ENCODE results near the gene IKBKE. TPM values are rescaled to one million over a fixed set of nuclear protein-coding genes. Genes with fewer than 3 reads are reported as not detected.
"Not testable (repeated sequence)": the region's sequence is repeated elsewhere in the genome, so short reads cannot be mapped to it uniquely, and the experiment has no call there.

Gene IKBKE
- total and polyA plus RNA-seq, 4 donors, result 4.3 to 10.3 (median 5.2) TPM

DNA sequence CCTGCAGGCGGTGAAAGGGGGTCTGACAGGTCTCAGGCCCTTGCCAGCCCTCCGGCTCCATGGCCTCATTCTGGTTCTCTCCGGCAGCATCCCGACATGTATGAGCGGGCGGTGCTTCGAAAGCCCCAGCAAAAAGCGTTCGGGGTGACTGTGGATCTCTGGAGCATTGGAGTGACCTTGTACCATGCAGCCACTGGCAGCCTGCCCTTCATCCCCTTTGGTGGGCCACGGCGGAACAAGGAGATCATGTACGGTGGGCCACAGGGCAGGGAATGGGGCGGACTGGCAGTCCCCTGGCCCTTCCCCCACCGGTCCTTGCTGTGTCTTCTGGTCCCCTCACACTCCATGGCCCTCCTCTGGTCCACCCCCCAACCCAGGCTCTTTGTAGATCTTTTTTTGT is 6.3 kb downstream of the IKBKE start:
- no peaks in the 10 kb centered on the region for H3K9me3 ChIP-seq (ENCODE audit: control insufficient read depth, low read length)
- no peak overlapping the region for H3K4me3 ChIP-seq (ENCODE audit: low read length in 2 of 2)
- no peaks in the 10 kb centered on the region for H3K36me3 ChIP-seq (ENCODE audit: control insufficient read depth in 1 of 2, insufficient read depth in 2 of 2, low read length in 1 of 2)
- no peak overlapping the region for H3K27ac ChIP-seq (ENCODE audit: low read depth in 1 of 2, low read length in 2 of 2)
- peak; percentile 34 to 62 for DNase-seq
- no peaks in the 10 kb centered on the region for H3K27me3 ChIP-seq (ENCODE audit: control insufficient read depth in 1 of 2, insufficient read depth in 2 of 2, low read length in 1 of 2)
- ATAC-seq (ENCODE audit: low FRiP score), result no peak
- no peaks in the 10 kb centered on the region for H3K4me1 ChIP-seq (ENCODE audit: control insufficient read depth in 1 of 2, insufficient read depth in 2 of 2, low read length in 2 of 2)
- 94 to 95% methylated on average over 14 of the region's 14 CpGs for WGBS, 2 donors
- intact Hi-C loops (cut with DNase I), result loop anchor here (5.0 kb wide), 1 partner anchor 436 kb away; no protein-coding TSS in a partner anchor

DNA sequence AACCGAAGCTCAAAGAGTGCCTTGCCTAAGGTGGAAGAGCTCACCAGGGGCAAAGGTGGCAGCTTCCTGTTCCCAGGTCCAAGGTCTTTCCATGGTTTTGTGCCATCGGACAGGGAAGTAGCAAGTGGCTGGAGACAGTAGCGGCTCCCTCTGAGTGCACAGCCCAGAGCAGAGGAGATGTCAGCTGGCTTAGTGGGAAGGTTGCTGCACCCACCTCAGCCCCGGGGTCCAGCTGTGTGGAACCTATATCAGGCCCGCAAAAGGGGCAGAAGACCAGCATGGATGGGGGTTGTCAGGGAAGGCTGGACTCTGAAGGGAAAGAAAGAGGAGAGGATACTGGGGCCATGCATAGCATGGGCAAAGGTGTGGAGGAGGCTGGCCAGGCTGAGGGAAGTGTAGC is 6.8 kb downstream of the IKBKE start:
- Histone ChIP-seq H3K27ac (ENCODE audit: low read depth in 1 of 2, low read length in 2 of 2) (no peak overlapping the region), H3K9me3 (ENCODE audit: control insufficient read depth, low read length) (no peaks in the 10 kb centered on the region), H3K36me3 (ENCODE audit: control insufficient read depth in 1 of 2, insufficient read depth in 2 of 2, low read length in 1 of 2) (no peaks in the 10 kb centered on the region), H3K4me3 (ENCODE audit: low read length in 2 of 2) (no peak overlapping the region), H3K4me1 (ENCODE audit: control insufficient read depth in 1 of 2, insufficient read depth in 2 of 2, low read length in 2 of 2) (no peaks in the 10 kb centered on the region), H3K27me3 (ENCODE audit: control insufficient read depth in 1 of 2, insufficient read depth in 2 of 2, low read length in 1 of 2) (no peaks in the 10 kb centered on the region)
- 90 to 94% methylated on average over 5 of the region's 5 CpGs for WGBS, 2 donors
- DNase-seq (peak in 1 of 2 donors; percentile 36), ATAC-seq (ENCODE audit: low FRiP score) (no peak)
- intact Hi-C loops (cut with DNase I), result loop anchor here (5.0 kb wide), 1 partner anchor 435 kb away; no protein-coding TSS in a partner anchor

DNA sequence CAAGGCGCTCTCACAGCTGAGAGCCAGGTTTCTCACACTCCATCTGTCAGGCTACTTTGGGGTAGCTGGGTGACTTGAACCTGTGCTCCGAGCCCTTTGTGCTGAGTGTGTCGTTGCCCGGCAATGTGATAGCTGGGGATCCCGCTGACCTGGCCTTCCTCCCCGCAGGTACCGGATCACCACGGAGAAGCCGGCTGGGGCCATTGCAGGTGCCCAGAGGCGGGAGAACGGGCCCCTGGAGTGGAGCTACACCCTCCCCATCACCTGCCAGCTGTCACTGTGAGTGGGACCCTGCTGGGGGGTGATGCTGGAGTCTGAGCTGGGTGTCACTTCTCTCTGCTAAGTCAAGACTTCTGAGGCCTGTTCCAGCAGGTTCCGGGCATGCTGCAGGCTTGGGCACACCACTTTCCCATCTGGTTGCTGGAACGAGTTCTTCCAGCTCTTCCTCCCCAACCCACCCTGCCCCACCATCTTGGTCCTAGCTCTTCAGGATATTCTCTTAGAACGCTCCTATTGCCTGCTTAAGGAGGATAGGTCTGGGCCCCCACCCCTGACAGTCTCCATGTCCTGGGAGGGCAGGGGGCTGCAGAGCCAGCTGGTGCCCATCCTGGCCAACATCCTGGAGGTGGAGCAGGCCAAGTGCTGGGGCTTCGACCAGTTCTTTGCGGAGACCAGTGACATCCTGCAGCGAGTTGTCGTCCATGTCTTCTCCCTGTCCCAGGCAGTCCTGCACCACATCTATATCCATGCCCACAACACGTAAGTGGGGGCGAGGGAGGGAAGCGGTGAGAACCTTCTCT is 7.5 kb downstream of the IKBKE start:
- 90 to 97% methylated on average over 20 to 21 of the region's 21 CpGs for WGBS, 2 donors
- Histone ChIP-seq H3K27ac (ENCODE audit: low read depth in 1 of 2, low read length in 2 of 2) (no peak overlapping the region), H3K9me3 (ENCODE audit: control insufficient read depth, low read length) (no peaks in the 10 kb centered on the region), H3K36me3 (ENCODE audit: control insufficient read depth in 1 of 2, insufficient read depth in 2 of 2, low read length in 1 of 2) (no peaks in the 10 kb centered on the region), H3K27me3 (ENCODE audit: control insufficient read depth in 1 of 2, insufficient read depth in 2 of 2, low read length in 1 of 2) (no peaks in the 10 kb centered on the region), H3K4me3 (ENCODE audit: low read length in 2 of 2) (no peak overlapping the region), H3K4me1 (ENCODE audit: control insufficient read depth in 1 of 2, insufficient read depth in 2 of 2, low read length in 2 of 2) (no peaks in the 10 kb centered on the region)
- DNase-seq (peak in 1 of 2 donors; percentile 66), ATAC-seq (ENCODE audit: low FRiP score) (no peak)
- intact Hi-C loops (cut with DNase I), result loop anchor here (5.0 kb wide), 1 partner anchor 435 kb away; no protein-coding TSS in a partner anchor

DNA sequence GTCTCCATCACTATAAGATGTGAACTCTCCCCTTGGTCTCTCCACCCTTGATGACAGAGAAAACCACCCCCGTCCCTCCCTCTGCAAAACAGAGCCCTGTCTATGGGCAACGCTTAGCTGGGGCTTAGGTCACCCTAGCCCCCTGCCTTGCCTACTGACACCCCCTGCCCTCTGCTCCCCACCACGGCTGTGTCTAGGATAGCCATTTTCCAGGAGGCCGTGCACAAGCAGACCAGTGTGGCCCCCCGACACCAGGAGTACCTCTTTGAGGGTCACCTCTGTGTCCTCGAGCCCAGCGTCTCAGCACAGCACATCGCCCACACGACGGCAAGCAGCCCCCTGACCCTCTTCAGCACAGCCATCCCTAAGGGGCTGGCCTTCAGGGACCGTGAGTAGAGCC is 8.5 kb downstream of the IKBKE start:
- Histone ChIP-seq H3K36me3 (ENCODE audit: control insufficient read depth in 1 of 2, insufficient read depth in 2 of 2, low read length in 1 of 2) (no peaks in the 10 kb centered on the region), H3K4me1 (ENCODE audit: control insufficient read depth in 1 of 2, insufficient read depth in 2 of 2, low read length in 2 of 2) (no peaks in the 10 kb centered on the region), H3K4me3 (ENCODE audit: low read length in 2 of 2) (no peak overlapping the region), H3K9me3 (ENCODE audit: control insufficient read depth, low read length) (no peaks in the 10 kb centered on the region), H3K27me3 (ENCODE audit: control insufficient read depth in 1 of 2, insufficient read depth in 2 of 2, low read length in 1 of 2) (no peaks in the 10 kb centered on the region), H3K27ac (ENCODE audit: low read depth in 1 of 2, low read length in 2 of 2) (no peak overlapping the region)
- intact Hi-C loops (cut with DNase I), result loop anchor here (5.0 kb wide), 1 partner anchor 434 kb away; no protein-coding TSS in a partner anchor
- ATAC-seq (ENCODE audit: low FRiP score) (no peak), DNase-seq (peak in 1 of 2 donors; percentile 58)
- WGBS, 2 donors, result 88 to 89% methylated on average over 11 of the region's 11 CpGs

GRCh38 chr1:206479183-206480125 is 9.2 kb downstream of the IKBKE start:
- ATAC-seq (ENCODE audit: low FRiP score), result peak; percentile 53
- intact Hi-C loops (cut with DNase I), result loop anchor here (5.0 to 10.0 kb wide), 2 partner anchors 185 to 433 kb away; no protein-coding TSS in a partner anchor

GRCh38 chr1:206480211-206480610 is 9.9 kb downstream of the IKBKE start:
- Histone ChIP-seq H3K36me3 (ENCODE audit: control insufficient read depth in 1 of 2, insufficient read depth in 2 of 2, low read length in 1 of 2) (no peaks in the 10 kb centered on the region), H3K27me3 (ENCODE audit: control insufficient read depth in 1 of 2, insufficient read depth in 2 of 2, low read length in 1 of 2) (no peaks in the 10 kb centered on the region), H3K9me3 (ENCODE audit: control insufficient read depth, low read length) (no peaks in the 10 kb centered on the region), H3K4me1 (ENCODE audit: control insufficient read depth in 1 of 2, insufficient read depth in 2 of 2, low read length in 2 of 2) (no peaks in the 10 kb centered on the region), H3K4me3 (ENCODE audit: low read length in 2 of 2) (no peak overlapping the region), H3K27ac (ENCODE audit: low read depth in 1 of 2, low read length in 2 of 2) (no peak overlapping the region)
- intact Hi-C loops (cut with DNase I), result loop anchor here in 1 of 2 donors (10.0 kb wide), 1 partner anchor 185 kb away; no protein-coding TSS in a partner anchor
- WGBS, 2 donors, result 88 to 92% methylated on average over 7 to 8 of the region's 8 CpGs
- peak in 1 of 2 donors; percentile 66 for DNase-seq
- ATAC-seq (ENCODE audit: low FRiP score), result no peak

More at GRCh38 chr1:206479183-206480125, 9.2 kb downstream of the IKBKE start:
- Histone ChIP-seq H3K4me3 (ENCODE audit: low read length in 2 of 2) (no peak overlapping the region), H3K27me3 (ENCODE audit: control insufficient read depth in 1 of 2, insufficient read depth in 2 of 2, low read length in 1 of 2) (no peaks in the 10 kb centered on the region), H3K36me3 (ENCODE audit: control insufficient read depth in 1 of 2, insufficient read depth in 2 of 2, low read length in 1 of 2) (no peaks in the 10 kb centered on the region), H3K27ac (ENCODE audit: low read depth in 1 of 2, low read length in 2 of 2) (no peak overlapping the region), H3K4me1 (ENCODE audit: control insufficient read depth in 1 of 2, insufficient read depth in 2 of 2, low read length in 2 of 2) (no peaks in the 10 kb centered on the region), H3K9me3 (ENCODE audit: control insufficient read depth, low read length) (no peaks in the 10 kb centered on the region)
- 72 to 76% methylated on average over 13 to 14 of the region's 14 CpGs for WGBS, 2 donors
- peak; percentile 71 to 88 for DNase-seq

- WGBS, 2 donors, result 97 to 98% methylated on average over 2 of the region's 2 CpGs
- intact Hi-C loops (cut with DNase I), result loop anchor here in 1 of 2 donors (10.0 kb wide), 1 partner anchor 182 kb away; no protein-coding TSS in a partner anchor
- no peak for ATAC-seq (ENCODE audit: low FRiP score)
- no peaks in the 10 kb centered on the region for H3K27me3 ChIP-seq (ENCODE audit: control insufficient read depth in 1 of 2, insufficient read depth in 2 of 2, low read length in 1 of 2)
- H3K36me3 ChIP-seq (ENCODE audit: control insufficient read depth in 1 of 2, insufficient read depth in 2 of 2, low read length in 1 of 2), result no peaks in the 10 kb centered on the region
- no peaks in the 10 kb centered on the region for H3K4me1 ChIP-seq (ENCODE audit: control insufficient read depth in 1 of 2, insufficient read depth in 2 of 2, low read length in 2 of 2)
- no peak overlapping the region for H3K27ac ChIP-seq (ENCODE audit: low read depth in 1 of 2, low read length in 2 of 2)
- DNase-seq, result peak in 1 of 2 donors; percentile 32
- no peak overlapping the region for H3K4me3 ChIP-seq (ENCODE audit: low read length in 2 of 2)
- no peaks in the 10 kb centered on the region for H3K9me3 ChIP-seq (ENCODE audit: control insufficient read depth, low read length)
These were observed 12.3 kb downstream of the IKBKE start for GRCh38 chr1:206482611-206483010.

- not testable (repeated sequence) for H3K36me3 ChIP-seq (ENCODE audit: control insufficient read depth in 1 of 2, insufficient read depth in 2 of 2, low read length in 1 of 2); H3K27me3 ChIP-seq (ENCODE audit: control insufficient read depth in 1 of 2, insufficient read depth in 2 of 2, low read length in 1 of 2); H3K9me3 ChIP-seq (ENCODE audit: control insufficient read depth, low read length); H3K4me1 ChIP-seq (ENCODE audit: control insufficient read depth in 1 of 2, insufficient read depth in 2 of 2, low read length in 2 of 2); ATAC-seq (ENCODE audit: low FRiP score); H3K27ac ChIP-seq (ENCODE audit: low read depth in 1 of 2, low read length in 2 of 2); H3K4me3 ChIP-seq (ENCODE audit: low read length in 2 of 2); DNase-seq
- intact Hi-C loops (cut with DNase I), result loop anchor here in 1 of 2 donors (10.0 kb wide), 1 partner anchor 181 kb away; no protein-coding TSS in a partner anchor
- 98 to 100% methylated on average over 1 of the region's 1 CpG for WGBS, 2 donors
These were observed 13.6 kb downstream of the IKBKE start for GRCh38 chr1:206483864-206484263.
